HG03066 (cell line): ENCODE data around the gene SMARCD3.

Experiments
- ATAC-seq: cut with Tn5 transposase; IDR thresholded peaks from one replicate; pipeline ENCODE4 v1.9.1; 2021; ENCODE audit warnings: low read depth; ENCODE audit not compliant: unreplicated experiment

Gene SMARCD3

DNA sequence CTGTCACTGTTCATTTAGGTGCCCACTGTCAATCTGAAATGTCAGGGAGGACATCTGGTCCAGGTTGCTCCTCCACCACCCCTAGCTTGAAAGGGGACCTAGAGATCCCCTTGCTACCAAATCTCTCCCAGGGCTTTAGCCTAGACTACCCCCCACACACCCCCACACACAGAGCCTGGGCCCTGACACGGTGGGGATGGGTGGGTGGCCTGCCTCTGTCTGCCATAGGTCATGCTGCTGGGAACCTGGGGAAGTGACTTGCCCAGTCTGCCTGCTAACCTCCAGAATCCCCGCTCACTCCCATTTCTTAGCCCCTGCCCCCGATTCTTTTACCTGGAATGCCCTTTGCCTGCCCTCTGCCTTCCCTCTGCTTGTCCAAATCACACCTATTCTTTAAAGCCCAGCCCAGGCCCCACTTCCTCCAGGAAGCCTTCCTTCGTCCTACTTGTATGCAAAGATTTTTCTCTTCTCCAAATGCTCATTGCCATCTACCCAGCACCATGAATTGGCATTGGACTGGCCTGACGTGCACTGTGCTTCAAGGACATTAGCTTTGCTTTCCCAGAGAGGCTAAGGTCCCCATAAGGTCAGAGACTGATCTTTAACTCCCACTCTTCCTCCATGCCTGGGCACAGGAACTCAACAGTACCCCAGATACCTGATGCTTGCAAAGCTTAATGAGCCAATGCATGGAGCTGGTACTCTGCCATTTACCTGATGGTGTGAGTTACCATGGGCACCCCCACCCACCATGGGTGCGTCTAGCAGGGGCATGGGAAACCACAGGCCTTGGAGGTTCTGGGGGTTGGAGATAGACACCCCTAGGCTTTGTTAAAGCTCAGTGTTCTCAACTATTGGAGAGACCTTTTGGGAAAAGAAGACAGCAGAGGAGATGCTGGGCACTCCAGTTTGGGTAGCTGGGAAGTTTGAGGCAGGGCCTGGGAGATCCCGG lies 2.0 kb upstream of the SMARCD3 start:
- no peak for ATAC-seq

DNA sequence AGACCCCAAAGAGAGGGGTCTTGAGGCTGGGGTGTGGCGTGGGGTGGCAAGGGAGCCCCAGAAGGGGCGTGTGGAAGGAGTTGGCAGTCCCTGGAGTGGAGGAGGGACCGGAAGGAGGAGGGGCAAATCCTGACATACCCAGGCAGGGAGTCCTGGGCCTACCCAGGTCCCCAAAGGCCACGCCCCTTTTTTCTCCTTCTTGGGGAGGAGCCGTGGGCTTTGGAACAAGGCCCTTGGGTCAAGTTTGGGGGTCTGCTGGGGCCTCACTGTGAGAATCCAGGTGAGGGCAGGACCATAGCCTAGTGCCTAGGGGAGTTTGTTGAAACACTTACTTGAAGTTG lies 1.2 kb upstream of the SMARCD3 start:
- no peak for ATAC-seq

DNA sequence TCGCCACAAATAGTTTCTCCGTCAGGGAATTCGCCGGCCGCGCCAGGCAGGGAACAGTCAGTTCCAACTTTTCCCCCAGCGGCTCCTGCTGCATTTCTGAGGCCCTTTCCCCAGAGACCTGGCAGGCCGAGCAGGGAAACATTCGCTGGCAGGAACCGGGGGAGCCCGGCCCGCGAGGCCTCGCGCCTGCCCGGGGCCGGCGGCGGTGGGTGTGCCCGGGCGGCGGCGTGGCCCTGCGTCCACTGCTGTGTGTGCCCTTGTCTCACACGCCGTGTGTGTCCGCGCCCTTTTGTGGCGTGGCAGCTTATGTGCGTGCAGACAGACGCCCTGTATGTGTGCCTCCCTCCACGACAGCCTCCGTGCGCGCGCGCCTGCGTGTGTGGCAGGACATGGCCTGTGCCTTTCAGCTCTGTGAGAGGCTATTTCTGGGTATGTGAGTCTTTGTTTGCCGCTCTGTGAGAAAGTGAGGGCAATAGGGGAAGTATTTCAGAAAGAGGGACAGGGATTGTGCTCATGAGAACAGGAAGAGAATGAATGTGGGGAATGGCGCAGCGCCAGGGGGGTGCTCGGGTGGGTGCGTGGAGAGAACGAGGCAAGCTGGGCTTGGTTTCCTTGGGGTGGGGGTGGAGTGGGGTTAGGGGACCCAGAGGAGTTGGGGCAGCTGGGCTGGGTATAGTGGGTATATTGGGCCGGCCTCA lies 689 bp upstream of the SMARCD3 start:
- ATAC-seq: no peak

DNA sequence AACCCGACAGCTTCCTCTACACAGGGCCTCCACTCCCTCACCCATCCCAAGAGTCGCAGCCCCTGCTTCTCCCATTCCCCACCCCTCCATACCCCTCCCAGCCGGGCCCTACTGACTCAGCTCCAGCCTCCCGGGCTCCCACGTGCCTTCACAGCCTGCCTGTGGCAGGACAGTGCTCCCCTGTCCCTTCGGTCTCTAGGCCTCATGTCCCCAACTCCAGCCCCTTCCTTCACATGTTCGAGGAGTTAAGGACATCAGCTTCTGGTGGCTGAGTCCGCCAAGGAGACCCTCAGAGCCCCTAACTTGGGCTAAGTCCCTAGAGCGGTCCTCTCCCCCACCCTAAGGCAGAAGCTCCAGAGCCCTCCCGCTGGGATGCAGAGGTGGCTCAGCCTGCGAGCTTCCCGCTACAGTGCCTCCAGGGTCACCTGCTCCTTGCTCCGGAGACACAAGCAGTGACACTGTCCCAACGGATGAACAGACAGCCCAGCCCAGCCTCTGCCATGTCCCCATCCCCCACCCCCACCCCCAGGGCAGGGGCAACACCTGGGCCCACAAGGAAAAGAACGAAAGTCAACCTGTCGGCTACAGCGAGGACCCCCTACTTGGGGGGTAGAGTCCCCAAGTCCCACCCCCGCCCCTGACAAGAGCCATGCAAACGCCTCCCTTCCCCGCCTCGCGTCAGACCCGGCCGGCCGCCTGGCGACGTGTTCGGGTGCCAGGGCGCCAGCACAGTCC lies 716 bp downstream of the SMARCD3 start:
- ATAC-seq: no peak

DNA sequence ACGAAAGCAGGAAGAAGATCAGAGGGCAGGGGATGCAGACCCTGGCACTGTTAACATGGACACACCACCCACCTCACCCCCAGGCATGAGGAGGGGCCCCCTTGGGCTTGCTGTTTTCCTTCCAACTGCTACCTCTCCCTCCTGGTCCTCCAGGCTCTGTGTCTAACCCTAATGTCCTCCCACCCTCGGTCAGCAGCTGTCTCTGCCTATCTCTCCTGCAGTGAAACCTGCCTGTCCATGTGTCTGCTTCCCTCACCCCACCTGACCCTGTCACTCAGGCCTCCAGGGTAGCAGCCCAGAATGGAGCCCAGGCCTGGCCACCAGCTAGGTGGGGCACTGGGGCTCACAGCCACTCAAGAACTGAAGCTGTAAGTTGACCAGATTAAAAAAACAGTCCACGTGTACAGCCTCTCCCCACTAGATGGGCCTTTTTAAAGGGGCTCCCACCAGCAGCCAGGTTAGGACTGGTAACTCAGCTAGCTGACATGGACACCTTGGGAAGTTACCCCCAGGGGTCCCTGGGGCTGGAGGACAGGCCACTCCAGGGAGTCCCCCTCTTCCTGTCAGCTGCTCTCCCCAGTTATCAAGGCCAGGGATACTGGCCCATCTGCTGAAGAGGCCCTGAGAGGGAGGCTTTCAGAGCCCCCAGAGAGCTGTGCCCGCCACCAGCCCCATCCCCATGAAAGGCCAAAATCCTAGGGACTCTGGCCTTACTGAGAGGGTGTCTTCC lies 1.5 kb downstream of the SMARCD3 start:
- no peak for ATAC-seq

DNA sequence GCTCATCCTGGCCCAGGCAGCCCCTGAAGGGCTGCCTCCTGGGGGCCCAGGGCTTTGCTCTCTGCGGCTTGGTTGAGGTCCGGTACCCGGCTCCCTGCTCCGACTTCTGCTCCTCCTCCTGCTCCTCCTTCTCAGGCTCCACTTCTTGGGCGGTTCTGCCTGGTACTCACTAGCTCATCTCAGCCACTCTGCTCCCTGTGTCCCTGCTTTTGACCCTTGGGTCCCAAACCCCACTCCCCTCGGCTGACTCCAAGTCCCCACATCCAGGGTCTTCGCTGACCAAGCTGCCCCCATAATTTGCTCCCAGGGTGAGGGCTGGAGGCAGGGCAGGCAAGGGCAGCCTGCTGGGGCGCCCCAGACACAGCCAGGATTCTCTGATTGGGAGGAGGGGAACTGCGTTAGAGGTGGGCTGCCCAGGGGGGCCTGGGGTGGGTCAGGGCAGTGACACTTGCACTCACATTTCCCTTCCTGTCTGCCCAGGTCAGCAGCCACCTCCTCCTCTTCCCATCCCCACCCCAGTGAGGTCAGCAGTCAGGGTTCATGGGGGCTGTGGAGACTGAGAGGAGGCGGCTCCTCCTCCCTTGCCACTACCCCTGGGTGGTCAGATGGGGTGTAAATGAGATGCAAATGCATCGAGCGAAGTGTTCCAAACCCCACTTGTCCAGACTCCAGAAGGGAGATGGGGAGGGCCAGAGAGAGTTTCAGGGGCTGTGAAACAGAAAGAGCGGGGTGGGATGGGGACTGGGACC lies 2.2 kb downstream of the SMARCD3 start:
- ATAC-seq: no peak

DNA sequence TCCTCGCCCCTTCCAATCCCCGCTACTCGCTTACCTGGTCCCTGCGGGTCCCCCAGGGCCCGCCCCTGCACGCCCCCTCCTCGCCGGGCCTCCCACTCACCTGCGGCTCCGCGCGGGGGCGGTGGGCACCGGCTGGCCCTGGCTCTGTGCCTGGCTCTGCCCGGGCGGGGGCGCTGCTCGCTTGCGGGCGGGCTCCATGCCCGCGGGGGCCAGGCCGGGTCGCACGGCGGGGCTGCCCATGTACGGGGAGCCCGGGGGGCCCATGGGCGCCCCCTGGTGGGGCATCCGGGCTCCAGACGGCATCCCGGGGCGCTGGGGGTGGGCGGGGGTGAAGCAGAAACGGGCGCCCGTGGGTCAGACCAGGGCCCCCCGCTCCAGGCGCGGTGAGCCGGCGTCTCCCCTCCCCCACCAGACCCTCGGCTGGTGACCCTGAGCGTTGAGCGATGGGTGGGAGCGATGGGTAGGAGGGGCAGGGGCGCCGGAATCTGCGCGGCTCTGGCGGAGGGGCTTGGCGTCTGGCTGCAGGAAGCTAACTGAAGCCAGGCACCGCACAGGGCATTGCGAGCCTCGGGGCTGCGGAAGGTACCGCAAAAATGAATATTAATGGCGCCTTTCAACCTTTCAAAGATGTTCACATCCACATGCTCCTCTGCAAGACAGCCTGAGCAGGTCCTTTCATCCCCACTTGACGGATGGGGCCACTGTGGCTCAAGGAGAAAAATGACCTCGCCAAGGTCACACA lies 3.0 kb downstream of the SMARCD3 start:
- ATAC-seq: peak; percentile 40

DNA sequence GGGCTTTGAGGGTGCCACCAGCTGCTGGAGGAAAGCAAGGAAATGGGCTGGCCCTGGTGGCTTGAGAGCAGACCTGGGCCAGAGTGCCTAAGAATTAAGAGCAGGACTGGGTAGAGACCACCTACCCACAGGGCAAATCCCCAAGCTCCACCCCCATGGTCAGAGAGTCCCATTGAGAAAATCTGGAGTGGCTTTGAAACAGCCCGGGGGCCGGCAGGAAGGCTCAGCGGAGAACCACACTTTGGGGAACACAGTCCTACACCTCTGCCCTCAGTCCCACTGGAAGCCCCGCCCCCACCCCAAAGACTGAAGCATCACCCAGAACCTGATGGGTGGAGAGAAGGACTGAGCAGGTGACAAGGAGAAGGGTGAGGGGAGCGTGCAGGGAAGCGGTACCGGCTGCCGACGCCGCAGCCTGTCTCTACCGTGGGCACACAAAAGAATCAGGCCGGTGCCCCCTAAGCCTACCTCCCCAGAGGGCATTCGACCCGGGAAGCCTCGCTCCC lies 3.6 kb downstream of the SMARCD3 start:
- no peak for ATAC-seq

DNA sequence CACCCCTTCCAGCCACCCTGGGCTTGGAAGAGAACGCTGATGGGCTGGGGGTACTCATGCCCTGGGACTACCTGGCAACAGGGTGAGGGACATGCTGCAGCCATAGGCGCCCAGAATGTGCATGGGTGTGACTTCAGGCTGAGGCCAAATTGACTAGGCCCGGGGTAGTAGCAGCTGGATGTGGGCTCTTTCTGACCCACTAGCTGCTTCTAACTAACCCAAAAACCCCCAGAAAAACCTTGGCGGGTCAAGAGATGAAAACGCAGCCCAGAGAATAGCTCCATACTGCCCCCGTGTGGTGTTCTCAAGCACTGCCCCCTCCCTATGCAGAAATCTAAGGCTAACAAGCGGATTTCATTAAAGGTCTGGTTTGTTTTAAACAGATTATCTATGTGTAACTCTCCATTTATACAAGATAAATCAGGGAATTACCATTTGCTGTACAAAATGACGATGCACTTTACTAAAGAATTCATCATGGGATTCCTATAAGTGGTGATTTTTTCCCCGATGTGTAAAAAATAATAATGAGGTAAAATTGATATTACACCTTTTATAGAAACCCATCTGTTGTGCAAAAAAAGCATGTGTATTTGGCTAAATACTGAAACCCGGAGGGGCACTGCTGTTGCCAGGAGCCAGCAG lies 4.2 kb downstream of the SMARCD3 start:
- no peak for ATAC-seq

DNA sequence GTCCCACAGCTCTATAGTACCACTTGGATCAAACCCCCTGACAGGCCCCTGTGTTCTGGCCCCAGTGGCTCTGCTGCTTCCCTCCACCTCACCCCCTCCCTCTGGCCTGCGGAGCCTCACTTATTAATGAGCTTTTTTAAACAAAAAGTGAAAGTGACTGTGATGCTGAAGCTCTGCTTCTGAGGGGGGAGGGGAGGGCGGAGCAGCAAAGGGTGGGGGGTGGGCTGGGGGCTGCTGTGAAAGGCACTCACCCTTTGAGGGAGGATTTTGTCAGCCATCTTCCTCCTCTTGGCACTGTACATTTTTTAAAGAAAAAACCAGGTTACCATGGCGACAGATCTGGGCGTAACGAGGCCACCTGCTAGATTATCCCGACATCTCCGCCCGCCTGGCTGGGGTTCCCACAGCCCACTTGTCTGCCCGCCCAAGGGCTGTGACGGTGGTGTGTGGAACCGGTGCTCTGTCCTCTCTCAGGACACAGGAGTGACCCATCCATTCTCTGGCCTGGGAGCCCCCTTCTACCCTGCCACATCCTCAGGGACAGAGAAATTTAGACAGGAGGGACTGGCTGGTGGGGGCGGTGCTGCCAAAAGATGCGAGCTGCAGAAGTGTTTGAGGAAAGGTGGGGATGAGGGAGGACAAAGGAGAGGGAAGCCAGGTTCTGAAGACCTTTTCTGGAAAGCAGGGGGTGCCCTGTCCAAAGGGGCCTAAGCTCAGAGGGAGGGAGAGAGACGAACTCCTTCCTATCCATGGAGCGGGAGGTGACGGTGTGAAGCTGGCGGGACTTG lies 4.9 kb downstream of the SMARCD3 start:
- ATAC-seq: no peak

DNA sequence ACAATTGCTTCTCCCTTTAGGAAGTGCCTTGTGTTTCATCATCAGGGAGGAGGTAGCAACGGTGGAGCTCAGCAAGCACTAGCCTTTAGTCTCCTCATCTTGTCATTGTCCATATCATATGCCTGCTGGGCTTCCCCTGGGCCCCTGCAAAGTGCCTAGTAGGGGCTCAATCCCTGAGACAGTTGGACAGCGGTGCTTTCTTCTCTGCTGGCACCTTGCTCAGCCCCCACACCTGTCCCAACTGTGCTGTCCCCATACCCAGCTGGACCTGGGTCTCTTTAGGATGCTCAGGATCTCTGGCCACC lies 5.5 kb downstream of the SMARCD3 start:
- ATAC-seq: no peak

DNA sequence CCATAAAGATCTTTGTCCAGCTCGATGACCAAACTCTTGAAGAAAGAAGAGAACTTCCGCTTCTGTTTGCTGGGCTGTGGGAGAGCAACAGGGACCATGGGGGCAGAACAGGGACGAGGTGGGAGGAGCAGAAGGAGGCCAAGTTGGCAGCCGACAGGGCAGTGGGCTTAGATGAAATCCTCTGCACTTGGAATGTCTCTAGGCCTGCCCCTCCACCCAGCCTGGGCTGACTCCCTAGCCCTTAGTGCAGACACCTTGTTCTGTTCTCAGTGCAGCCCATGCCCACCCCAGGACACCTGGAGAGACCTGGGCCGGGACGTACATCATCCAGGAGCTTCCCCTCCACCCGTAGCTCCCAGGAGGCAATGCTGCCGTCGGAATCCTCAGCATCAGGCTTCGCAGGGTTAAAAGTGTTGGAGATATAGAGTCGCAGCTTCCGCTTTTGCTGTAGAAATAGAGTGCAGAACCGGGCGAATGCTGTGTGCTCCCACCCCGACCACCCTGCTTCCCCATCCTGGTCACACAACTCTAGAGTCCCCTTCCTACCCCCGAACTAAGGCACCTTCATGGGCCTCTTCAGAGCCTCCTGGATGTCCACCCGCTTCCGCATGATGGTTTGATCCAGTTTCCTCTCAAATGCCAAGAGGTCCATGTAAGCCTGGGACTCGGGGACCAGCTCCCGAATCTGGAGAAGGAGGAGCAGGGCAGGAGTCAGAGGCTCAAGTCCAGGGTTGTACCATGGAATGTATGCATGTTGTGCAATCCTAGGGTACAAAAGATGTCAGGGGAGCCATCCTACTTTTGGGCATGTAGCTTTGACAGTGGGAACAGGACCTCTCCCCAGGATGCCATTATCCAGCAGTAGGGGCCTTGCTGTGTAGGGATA lies 6.1 kb downstream of the SMARCD3 start:
- no peak for ATAC-seq

DNA sequence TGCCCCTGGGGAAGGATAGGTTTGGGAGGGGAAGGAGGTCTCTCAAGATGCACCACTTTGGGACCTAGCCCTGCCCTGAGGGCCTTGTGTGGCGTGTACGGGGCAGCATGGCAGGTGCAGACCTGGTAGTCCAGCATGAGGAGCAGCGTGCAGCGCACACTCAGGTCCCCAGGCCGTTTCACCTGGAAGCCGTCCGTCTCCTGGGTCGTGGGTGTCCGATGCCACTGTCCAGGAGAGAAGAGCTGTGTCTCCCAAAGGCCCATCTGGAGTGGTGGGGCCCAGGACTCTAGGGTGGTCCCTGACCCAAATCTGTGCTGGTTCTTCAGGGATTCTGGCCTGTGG lies 6.8 kb downstream of the SMARCD3 start:
- no peak for ATAC-seq

DNA sequence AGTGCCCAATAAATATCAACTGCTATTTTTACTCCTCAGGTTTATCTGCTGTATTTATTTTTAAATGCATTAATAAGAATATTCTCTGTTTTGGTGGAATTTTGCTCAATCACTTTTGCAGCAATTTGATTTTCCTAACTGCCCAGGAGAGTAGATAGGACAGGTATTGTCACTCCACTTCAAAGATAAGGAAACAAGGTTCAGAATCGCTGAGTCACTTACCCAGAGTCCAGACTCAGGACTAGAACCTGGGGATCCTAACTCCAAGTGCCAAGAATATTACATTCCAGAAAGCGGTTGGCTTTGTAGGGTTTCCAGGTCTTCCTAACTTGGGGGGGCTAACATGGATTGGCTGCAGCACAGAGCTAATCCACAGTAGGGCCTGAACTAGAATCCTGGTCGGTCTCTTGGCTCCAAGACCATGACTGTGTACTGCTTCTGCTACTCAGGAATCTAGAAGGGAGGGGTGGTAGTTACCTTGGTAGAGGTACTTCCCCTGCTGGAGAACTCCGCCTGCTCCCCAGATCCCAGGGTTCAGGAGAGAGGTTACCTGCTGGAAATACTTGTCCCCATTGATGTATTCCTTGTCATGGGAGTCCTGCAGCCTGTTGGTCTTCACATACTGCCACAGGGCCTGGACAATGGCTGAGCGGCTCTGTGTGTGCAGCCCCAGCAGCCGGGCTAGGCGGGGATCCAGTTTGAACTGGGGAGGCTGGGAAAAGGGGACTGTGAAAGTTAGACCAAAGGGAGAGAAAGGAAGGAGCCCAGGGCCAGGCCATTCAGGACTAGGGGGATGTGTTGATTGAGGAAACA lies 7.3 kb downstream of the SMARCD3 start:
- no peak for ATAC-seq

DNA sequence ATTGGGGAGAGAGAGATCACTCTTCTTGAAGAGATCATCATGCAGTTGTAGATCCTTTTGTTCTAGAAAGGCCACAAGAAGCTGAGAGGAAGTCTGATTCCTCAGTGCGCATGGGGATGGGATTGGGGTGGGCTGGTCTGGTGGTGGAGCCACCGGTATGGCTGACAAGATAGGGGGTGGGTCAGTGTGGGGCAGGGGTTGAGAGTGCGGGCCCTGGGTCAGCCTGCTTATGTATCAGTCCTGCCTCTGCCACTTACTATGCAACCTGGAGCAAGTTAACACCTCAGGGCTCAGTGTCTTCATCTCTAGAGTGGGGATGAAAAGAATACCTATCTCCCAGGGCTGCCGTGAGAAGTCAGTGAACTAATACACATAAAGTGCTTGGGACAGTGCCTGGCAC lies 8.0 kb downstream of the SMARCD3 start:
- ATAC-seq: no peak

DNA sequence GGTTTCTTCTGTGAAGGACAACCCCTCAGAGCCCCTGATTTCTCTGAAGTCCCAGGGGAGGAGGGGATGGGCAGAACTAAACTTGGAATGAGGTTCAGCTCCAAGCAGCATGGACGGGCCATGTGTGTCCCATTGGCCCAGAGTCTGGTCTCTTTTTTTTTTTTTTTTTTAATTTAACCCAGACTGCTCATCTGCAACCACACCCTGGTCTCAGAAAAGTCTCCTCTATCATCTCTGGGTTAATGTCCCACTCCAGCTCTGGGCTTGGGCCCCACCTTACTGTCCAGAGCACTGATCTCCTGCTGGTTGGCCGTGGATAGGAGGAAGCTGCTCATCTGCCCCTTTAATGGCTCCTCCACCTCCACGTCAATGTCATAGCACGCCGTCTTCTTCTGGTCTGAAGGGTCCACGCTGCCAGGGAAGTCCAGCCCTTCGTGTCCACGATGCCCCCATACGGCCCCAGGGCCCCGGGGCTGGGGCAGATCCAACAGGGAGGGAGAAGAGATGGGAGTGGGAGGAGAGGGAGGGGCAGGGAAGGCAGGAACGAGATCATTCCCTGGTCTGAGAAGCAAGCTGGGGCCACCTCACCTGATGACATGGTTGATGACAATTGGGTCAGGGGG lies 8.5 kb downstream of the SMARCD3 start:
- ATAC-seq: no peak
